KOPT-K1 (cell line): Measurements from ENCODE around the gene DHX36.

ENCODE experiments used
- H3K27ac ChIP-seq: fragments of 200-600 bp; sonication (generic); 2 replicates; pipeline ENCODE4 v1.5.1; 2016; ENCODE audit warnings: antibody characterized with exemption, mild to moderate bottlenecking, low read depth, low read length; ENCODE audit not compliant: poor library complexity, severe bottlenecking
- H3K36me3 ChIP-seq: fragments of 200-600 bp; sonication (generic); 2 replicates; pipeline ENCODE4 v1.5.1; 2017; ENCODE audit warnings: antibody characterized with exemption, mild to moderate bottlenecking, low read length, moderate library complexity; ENCODE audit not compliant: insufficient read depth
- H3K9me3 ChIP-seq: fragments of 200-600 bp; sonication (generic); 2 replicates; pipeline ENCODE4 v1.5.1; 2017; ENCODE audit warnings: antibody characterized with exemption, low read length, mild to moderate bottlenecking; ENCODE audit not compliant: insufficient read depth, poor library complexity, severe bottlenecking

Gene DHX36

GRCh38 chr3:154323891-154324738 lies at the start of gene DHX36:
TSS of gene DHX36 (minus strand) at chr3:154324487. CDS start at chr3:154324416, 71 bp downstream.
- Histone ChIP-seq H3K27ac (peak within 1 kb of the TSS; percentile 88), H3K36me3 (peaks cover 16% of the 10 kb centered on the region), H3K9me3 (no peaks in the 10 kb centered on the region)

- H3K27ac ChIP-seq: no peak overlapping the region
- H3K9me3 ChIP-seq: peaks cover 7% of the 10 kb centered on the region
Measured at GRCh38 chr3:154367221-154367620, 42.9 kb upstream of the DHX36 start.

GRCh38 chr3:154364849-154365248 lies 40.6 kb upstream of the DHX36 start:
- no peak overlapping the region for H3K27ac ChIP-seq
- H3K9me3 ChIP-seq: peaks cover 7% of the 10 kb centered on the region
- no peaks in the 10 kb centered on the region for H3K36me3 ChIP-seq

More at GRCh38 chr3:154367221-154367620, 42.9 kb upstream of the DHX36 start:
- no peaks in the 10 kb centered on the region for H3K36me3 ChIP-seq

GRCh38 chr3:154361099-154361498 lies 36.8 kb upstream of the DHX36 start:
- Histone ChIP-seq H3K36me3 (no peaks in the 10 kb centered on the region), H3K27ac (no peak overlapping the region), H3K9me3 (peaks cover 7% of the 10 kb centered on the region)

- Histone ChIP-seq H3K36me3 (no peaks in the 10 kb centered on the region), H3K9me3 (no peaks in the 10 kb centered on the region), H3K27ac (no peak overlapping the region)
Measured at GRCh38 chr3:154356009-154356408, 31.7 kb upstream of the DHX36 start.

GRCh38 chr3:154349223-154349622 lies 24.9 kb upstream of the DHX36 start:
- Histone ChIP-seq H3K27ac (no peak overlapping the region), H3K36me3 (no peaks in the 10 kb centered on the region), H3K9me3 (no peaks in the 10 kb centered on the region)

- Histone ChIP-seq H3K36me3 (no peaks in the 10 kb centered on the region), H3K27ac (no peak overlapping the region)
Measured at GRCh38 chr3:154345422-154346122, 21.3 kb upstream of the DHX36 start.

GRCh38 chr3:154338570-154338969 lies 14.3 kb upstream of the DHX36 start:
- H3K9me3 ChIP-seq: no peaks in the 10 kb centered on the region
- no peaks in the 10 kb centered on the region for H3K36me3 ChIP-seq
- H3K27ac ChIP-seq: no peak overlapping the region

More at GRCh38 chr3:154345422-154346122, 21.3 kb upstream of the DHX36 start:
- H3K9me3 ChIP-seq: no peaks in the 10 kb centered on the region

GRCh38 chr3:154338008-154338407 lies 13.7 kb upstream of the DHX36 start:
- Histone ChIP-seq H3K9me3 (no peaks in the 10 kb centered on the region), H3K36me3 (no peaks in the 10 kb centered on the region), H3K27ac (no peak overlapping the region)

GRCh38 chr3:154334973-154335420 lies 10.7 kb upstream of the DHX36 start:
- Histone ChIP-seq H3K9me3 (no peaks in the 10 kb centered on the region), H3K36me3 (no peaks in the 10 kb centered on the region), H3K27ac (no peak overlapping the region)

GRCh38 chr3:154327871-154328270 lies 3.6 kb upstream of the DHX36 start:
- H3K9me3 ChIP-seq: no peaks in the 10 kb centered on the region
- no peak overlapping the region for H3K27ac ChIP-seq
- no peaks in the 10 kb centered on the region for H3K36me3 ChIP-seq

GRCh38 chr3:154324919-154325318 lies 632 bp upstream of the DHX36 start:
- Histone ChIP-seq H3K9me3 (no peaks in the 10 kb centered on the region), H3K36me3 (peaks cover 11% of the 10 kb centered on the region; the same call in 1 of the 2 replicates), H3K27ac (no peak overlapping the region)

GRCh38 chr3:154316974-154317767 lies 7.1 kb downstream of the DHX36 start:
- H3K9me3 ChIP-seq: no peaks in the 10 kb centered on the region
- H3K27ac ChIP-seq: no peak overlapping the region
- peaks cover 77% of the 10 kb centered on the region for H3K36me3 ChIP-seq

GRCh38 chr3:154314152-154314551 lies 10.1 kb downstream of the DHX36 start:
- Histone ChIP-seq H3K36me3 (peaks cover 81% of the 10 kb centered on the region), H3K27ac (no peak overlapping the region), H3K9me3 (no peaks in the 10 kb centered on the region)

- peaks cover 87% of the 10 kb centered on the region for H3K36me3 ChIP-seq
- H3K27ac ChIP-seq: no peak overlapping the region
- H3K9me3 ChIP-seq: no peaks in the 10 kb centered on the region
Measured at GRCh38 chr3:154310840-154311239, 13.4 kb downstream of the DHX36 start.
